Progenitor cell of endocrine pancreas (in vitro differentiated cells): ENCODE data around the gene PLBD2. TPM values are rescaled to one million over a fixed set of nuclear protein-coding genes. Genes with fewer than 3 reads are reported as not detected.
A peak's percentile ranks its signal among the peaks of the same experiment; 100 is the strongest.

ENCODE experiments used
- DNase-seq: peaks from one replicate; pipeline ENCODE4 v3.0.0; 2021; ENCODE audit warnings: low spot score; ENCODE audit not compliant: unreplicated experiment
- H3K27ac Mint-ChIP-seq: 2 replicates; pipeline ENCODE4 v1.8.0; 2021; ENCODE audit warnings: mild to moderate bottlenecking, moderate library complexity, mixed read lengths
- H3K27me3 Mint-ChIP-seq: 2 replicates; pipeline ENCODE4 v1.8.0; 2021; ENCODE audit warnings: mixed read lengths
- H3K36me3 Mint-ChIP-seq: 2 replicates; pipeline ENCODE4 v1.8.0; 2022; ENCODE audit warnings: mixed read lengths; ENCODE audit not compliant: insufficient read depth
- H3K4me1 Mint-ChIP-seq: 2 replicates; pipeline ENCODE4 v1.8.0; 2021; ENCODE audit warnings: low read depth, mixed read lengths
- H3K4me3 Mint-ChIP-seq: 2 replicates; pipeline ENCODE4 v1.8.0; 2021; ENCODE audit warnings: low read depth, mild to moderate bottlenecking, moderate library complexity, mixed read lengths
- H3K9me3 Mint-ChIP-seq: 2 replicates; pipeline ENCODE4 v1.8.0; 2021; ENCODE audit warnings: low read depth, mixed read lengths
- CTCF ChIP-seq: fragments of 200-600 bp; sonication (generic); IDR thresholded peaks from one replicate; pipeline ENCODE4 v1.5.0; 2021; ENCODE audit warnings: antibody characterized with exemption, mild to moderate bottlenecking; ENCODE audit not compliant: unreplicated experiment
- long read RNA-seq: library from polyadenylated mRNA; unstranded; transcript quantifications from one replicate; pipeline ENCODE4 v2.0.0, GENCODE V29; 2020
- total RNA-seq: library from RNA; stranded (reverse); gene quantifications from 2 replicates; pipeline ENCODE4 v1.2.1, GENCODE V29; 2021

The PLBD2 gene
- total RNA-seq, result 47.7 and 48.0 TPM in 2 replicates
- long read RNA-seq, partial matches to known transcripts, result 0 of 4 reads
- long read RNA-seq, other reads (novel, unspliced or antisense), result 4 of 4 reads

GRCh38 chr12:113358381-113359132 is at the start of gene PLBD2:
PLBD2 (plus strand) TSS chr12:113358587; CDS start chr12:113358601, 14 bp downstream.
- H3K9me3 Mint-ChIP-seq, result no peaks in the 10 kb centered on the region
- peak within 1 kb of the TSS; percentile 86 for H3K4me3 Mint-ChIP-seq
- H3K36me3 Mint-ChIP-seq, result no peaks in the 10 kb centered on the region
- peak; percentile 93 for DNase-seq
- H3K27me3 Mint-ChIP-seq, result no peaks in the 10 kb centered on the region
- TF ChIP-seq CTCF, result peak; percentile 18
- peaks cover 10% of the 10 kb centered on the region for H3K4me1 Mint-ChIP-seq
- peak within 1 kb of the TSS; percentile 88 for H3K27ac Mint-ChIP-seq

- Mint-ChIP-seq H3K27ac (peak overlapping the region; percentile 62), H3K9me3 (no peaks in the 10 kb centered on the region), H3K27me3 (no peaks in the 10 kb centered on the region), H3K4me3 (no peak overlapping the region), H3K36me3 (peaks cover 2% of the 10 kb centered on the region), H3K4me1 (no peaks in the 10 kb centered on the region)
- DNase-seq, result no peak
- no peak for TF ChIP-seq CTCF
Measured at GRCh38 chr12:113310489-113310888, 47.9 kb upstream of the PLBD2 start.

DNA sequence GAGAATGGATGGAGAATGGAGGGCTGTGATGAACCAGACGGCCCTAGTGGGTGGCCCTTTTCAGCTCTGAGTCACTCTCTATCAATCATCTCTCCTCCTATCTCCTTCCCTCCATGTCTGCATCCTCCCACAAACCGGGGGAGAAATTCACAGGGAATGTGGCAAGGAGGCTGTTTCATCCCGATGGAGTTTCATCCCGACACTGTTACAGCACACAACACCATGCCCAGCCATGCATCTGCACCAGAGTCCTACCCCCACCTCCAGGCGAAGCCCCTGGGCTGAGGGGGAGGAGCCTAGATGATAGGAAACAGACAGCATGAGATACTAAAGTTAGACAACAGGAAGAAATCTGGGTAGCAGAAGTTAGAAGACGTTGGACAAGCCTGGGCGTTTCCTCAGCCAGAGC is 44.3 kb upstream of the PLBD2 start:
- Mint-ChIP-seq H3K36me3 (peaks cover 11% of the 10 kb centered on the region), H3K27me3 (no peaks in the 10 kb centered on the region), H3K4me3 (no peak overlapping the region), H3K9me3 (peaks cover 3% of the 10 kb centered on the region), H3K4me1 (no peaks in the 10 kb centered on the region), H3K27ac (peak overlapping the region; percentile 43)
- DNase-seq, result no peak
- no peak for TF ChIP-seq CTCF

DNA sequence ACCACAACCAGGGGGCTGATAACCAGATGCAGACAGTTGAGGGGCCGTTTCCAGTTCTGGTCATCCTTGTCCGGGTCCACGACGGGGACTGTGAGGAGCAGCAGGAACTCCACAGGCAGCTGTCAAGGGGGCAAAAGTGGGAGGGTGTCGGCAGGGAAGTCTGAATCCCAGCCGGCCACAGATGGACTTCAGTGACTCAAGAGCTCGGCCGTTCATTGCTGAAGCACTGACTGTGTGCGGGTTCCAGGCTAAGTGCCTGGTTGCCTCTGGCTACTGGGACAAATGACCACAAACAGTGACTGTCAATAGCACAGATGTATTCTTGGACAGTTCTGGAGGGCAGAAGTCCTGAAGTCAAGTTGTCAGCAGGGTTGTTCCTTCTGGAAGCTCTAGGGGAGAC is 43.0 kb upstream of the PLBD2 start:
- Mint-ChIP-seq H3K27ac (no peak overlapping the region), H3K9me3 (peaks cover 3% of the 10 kb centered on the region), H3K4me3 (no peak overlapping the region), H3K36me3 (peaks cover 11% of the 10 kb centered on the region), H3K27me3 (no peaks in the 10 kb centered on the region), H3K4me1 (no peaks in the 10 kb centered on the region)
- no peak for TF ChIP-seq CTCF
- no peak for DNase-seq

GRCh38 chr12:113316155-113316554 is 42.2 kb upstream of the PLBD2 start:
- no peak for TF ChIP-seq CTCF
- H3K4me3 Mint-ChIP-seq, result no peak overlapping the region
- peaks cover 3% of the 10 kb centered on the region for H3K9me3 Mint-ChIP-seq
- no peak overlapping the region for H3K27ac Mint-ChIP-seq
- H3K4me1 Mint-ChIP-seq, result no peaks in the 10 kb centered on the region
- H3K36me3 Mint-ChIP-seq, result peaks cover 11% of the 10 kb centered on the region
- H3K27me3 Mint-ChIP-seq, result no peaks in the 10 kb centered on the region
- DNase-seq, result no peak
